Activated T-helper 2 cell treated with anti-CD3 and anti-CD28 coated beads, Interferon-gamma antibody, Interleukin-2, Interleukin-4, amounts not matched to agents 10 μg/mL and 5 μg/mL and 100 μg/mL, durations not matched to agents 14 hours and 24 hours and 36 hours (primary cell): ENCODE measurements around the gene IL17C. TPM values are rescaled to one million over a fixed set of nuclear protein-coding genes. Genes with fewer than 3 reads are reported as not detected.

Source experiments
- DNase-seq: peaks from one replicate; pipeline ENCODE4 v3.0.0; 2021; ENCODE audit warnings: low spot score
- H3K27ac Mint-ChIP-seq: one replicate; pipeline ENCODE4 v1.8.0; 2021; ENCODE audit warnings: mixed read lengths
- H3K27me3 Mint-ChIP-seq: one replicate; pipeline ENCODE4 v1.8.0; 2021; ENCODE audit warnings: low read depth, mixed read lengths
- H3K36me3 Mint-ChIP-seq: one replicate; pipeline ENCODE4 v1.8.0; 2021; ENCODE audit warnings: low read depth, mixed read lengths
- H3K4me1 Mint-ChIP-seq: one replicate; pipeline ENCODE4 v1.8.0; 2021; ENCODE audit warnings: low read depth, mixed read lengths
- H3K4me3 Mint-ChIP-seq: one replicate; pipeline ENCODE4 v1.8.0; 2021; ENCODE audit warnings: low read depth, mild to moderate bottlenecking, moderate library complexity, mixed read lengths
- H3K9me3 Mint-ChIP-seq: one replicate; pipeline ENCODE4 v1.8.0; 2021; ENCODE audit warnings: mixed read lengths
- intact Hi-C: fragments of 100-400 bp; cut with micrococcal nuclease; formaldehyde crosslinking; loops from one replicate; pipeline ENCODE4 v1.15.1; 2023
- total RNA-seq: library from RNA; stranded (reverse); gene quantifications from 2 replicates; pipeline ENCODE4 v1.2.3, GENCODE V29; 2022

IL17C gene, protein sequence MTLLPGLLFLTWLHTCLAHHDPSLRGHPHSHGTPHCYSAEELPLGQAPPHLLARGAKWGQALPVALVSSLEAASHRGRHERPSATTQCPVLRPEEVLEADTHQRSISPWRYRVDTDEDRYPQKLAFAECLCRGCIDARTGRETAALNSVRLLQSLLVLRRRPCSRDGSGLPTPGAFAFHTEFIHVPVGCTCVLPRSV
- not detected in 2 replicates for total RNA-seq

DNA sequence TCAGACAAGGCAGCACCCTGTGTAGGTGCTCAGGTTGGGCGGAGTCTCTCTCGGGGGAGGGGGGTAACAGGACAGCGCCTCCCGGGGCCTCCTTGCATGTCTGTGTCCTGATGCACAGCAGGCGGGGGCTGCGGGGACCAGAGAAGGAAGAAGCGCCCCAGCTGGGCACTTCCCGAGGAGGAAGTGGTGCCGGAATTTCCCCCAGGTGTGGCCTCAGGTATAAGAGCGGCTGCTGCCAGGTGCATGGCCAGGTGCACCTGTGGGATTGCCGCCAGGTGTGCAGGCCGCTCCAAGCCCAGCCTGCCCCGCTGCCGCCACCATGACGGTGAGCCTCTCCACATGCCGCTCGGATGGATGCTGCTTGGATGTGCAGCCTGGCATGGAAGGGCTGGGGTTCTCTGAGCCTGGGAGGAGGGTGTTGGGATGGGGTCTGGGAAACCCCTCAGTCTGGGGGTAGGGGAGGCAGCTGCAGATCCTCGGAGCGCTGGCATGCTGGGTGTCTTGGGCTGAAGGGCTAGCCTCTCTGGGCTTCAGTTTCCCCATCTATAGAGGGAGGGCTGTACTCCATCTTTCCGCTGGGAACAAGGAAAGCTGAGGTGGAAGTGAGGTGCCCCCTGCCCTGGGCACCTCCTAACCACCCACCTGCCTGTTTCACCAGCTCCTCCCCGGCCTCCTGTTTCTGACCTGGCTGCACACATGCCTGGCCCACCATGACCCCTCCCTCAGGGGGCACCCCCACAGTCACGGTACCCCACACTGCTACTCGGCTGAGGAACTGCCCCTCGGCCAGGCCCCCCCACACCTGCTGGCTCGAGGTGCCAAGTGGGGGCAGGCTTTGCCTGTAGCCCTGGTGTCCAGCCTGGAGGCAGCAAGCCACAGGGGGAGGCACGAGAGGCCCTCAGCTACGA is at the start of gene IL17C:
TSS of gene IL17C (plus strand) at position 250 of the 908 bp plus-strand sequence. CDS start at position 320, 70 bp downstream.
- Mint-ChIP-seq H3K36me3 (peaks cover 13% of the 10 kb centered on the region), H3K4me3 (no peak within 1 kb of the TSS), H3K9me3 (no peaks in the 10 kb centered on the region), H3K27ac (no peak within 1 kb of the TSS), H3K27me3 (peaks cover 20% of the 10 kb centered on the region), H3K4me1 (peaks cover 20% of the 10 kb centered on the region)
- no peak for DNase-seq
- intact Hi-C loops = no loop called here

DNA sequence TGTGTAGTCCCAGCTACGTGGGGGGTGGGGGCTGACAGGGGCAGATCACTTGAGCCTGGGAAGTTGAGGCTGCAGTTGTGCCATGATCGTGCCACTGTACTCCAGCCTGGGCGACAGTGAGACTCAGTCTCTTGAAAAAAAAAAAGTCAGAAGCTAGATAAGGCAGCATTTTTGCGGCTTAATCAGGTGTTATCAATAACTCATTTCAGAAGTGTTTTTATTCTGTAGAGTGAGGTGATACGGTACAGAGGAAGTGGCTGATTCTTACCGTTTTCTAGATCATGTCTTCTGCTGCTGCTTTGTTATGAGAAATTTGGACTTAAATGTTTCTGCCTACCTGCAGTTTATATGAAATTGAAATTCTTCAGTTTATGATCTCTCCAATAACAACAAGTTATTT is 49.6 kb upstream of the IL17C start:
- Mint-ChIP-seq H3K9me3 (no peaks in the 10 kb centered on the region), H3K27ac (peak overlapping the region; percentile 83), H3K27me3 (no peaks in the 10 kb centered on the region), H3K4me1 (peaks cover 52% of the 10 kb centered on the region), H3K4me3 (no peak overlapping the region), H3K36me3 (peaks cover 71% of the 10 kb centered on the region)
- DNase-seq = no peak
- intact Hi-C loops = no loop called here

DNA sequence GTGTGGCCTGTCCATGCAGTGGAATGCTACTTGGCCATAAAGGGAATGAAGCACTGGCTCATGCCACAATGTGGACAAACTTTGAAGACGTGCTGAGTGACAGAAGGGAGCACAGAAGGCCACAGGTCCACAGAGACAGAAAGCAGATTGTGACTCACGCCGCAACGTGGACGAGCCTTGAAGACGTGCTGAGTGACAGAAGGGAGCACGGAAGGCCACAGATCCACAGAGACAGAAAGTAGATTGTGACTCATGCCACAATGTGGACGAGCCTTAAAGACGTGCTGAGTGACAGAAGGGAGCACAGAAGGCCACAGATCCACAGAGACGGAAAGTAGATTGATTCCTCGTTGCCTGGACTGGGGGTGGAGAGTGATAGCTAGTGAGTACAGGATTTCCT is 48.9 kb upstream of the IL17C start:
- Mint-ChIP-seq H3K36me3 (peaks cover 73% of the 10 kb centered on the region), H3K9me3 (no peaks in the 10 kb centered on the region), H3K27me3 (no peaks in the 10 kb centered on the region), H3K4me1 (peaks cover 52% of the 10 kb centered on the region), H3K4me3 (peak overlapping the region; percentile 5), H3K27ac (peak overlapping the region; percentile 83)
- no peak for DNase-seq
- intact Hi-C loops = no loop called here

DNA sequence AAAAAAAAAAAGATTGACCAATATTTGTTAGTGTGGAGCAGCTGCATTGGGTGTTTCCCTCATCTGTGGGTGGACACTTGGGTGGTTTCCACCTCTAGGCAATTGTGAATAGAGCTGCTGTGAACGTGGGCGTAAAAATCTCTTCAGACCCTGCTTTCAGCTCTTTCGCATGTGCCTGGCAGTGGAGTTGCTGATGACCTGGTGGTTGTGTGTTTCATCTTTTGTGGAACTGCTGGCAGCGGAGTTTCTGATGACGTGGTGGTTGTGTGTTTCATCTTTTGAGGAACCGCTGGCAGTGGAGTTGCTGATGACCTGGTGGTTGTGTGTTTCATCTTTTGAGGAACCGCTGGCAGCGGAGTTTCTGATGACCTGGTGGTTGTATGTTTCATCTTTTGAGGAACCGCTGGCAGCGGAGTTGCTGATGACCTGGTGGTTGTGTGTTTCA is 46.8 kb upstream of the IL17C start:
- Mint-ChIP-seq H3K9me3 (no peaks in the 10 kb centered on the region), H3K4me1 (peaks cover 48% of the 10 kb centered on the region), H3K27ac (peak overlapping the region; percentile 74), H3K4me3 (peak overlapping the region; percentile 11), H3K27me3 (no peaks in the 10 kb centered on the region), H3K36me3 (peaks cover 65% of the 10 kb centered on the region)
- no peak for DNase-seq
- intact Hi-C loops = no loop called here

DNA sequence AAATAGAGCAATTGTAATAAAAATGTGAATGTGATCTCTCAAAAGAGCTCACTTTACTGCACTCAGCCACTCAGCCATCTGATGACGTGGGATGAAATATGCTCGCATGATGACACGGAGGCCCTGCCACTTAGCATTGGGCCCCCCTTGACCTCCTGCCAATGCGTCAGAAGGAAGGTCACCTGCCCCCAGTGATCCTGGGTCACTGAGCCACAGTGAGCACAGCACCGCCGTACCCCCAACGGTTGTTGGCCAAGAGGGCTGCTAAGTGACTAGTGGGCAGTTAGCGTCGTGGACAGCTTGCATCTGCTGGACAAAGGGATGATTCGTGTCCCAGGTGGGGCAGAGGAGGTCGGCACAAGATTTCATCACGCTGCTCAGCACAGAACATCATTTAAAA is 45.3 kb upstream of the IL17C start:
- intact Hi-C loops = no loop called here
- no peaks in the 10 kb centered on the region for H3K9me3 Mint-ChIP-seq
- peaks cover 59% of the 10 kb centered on the region for H3K36me3 Mint-ChIP-seq
- H3K27me3 Mint-ChIP-seq = no peaks in the 10 kb centered on the region
- no peak overlapping the region for H3K27ac Mint-ChIP-seq
- H3K4me3 Mint-ChIP-seq = no peak overlapping the region
- DNase-seq = no peak
- H3K4me1 Mint-ChIP-seq = peaks cover 35% of the 10 kb centered on the region

DNA sequence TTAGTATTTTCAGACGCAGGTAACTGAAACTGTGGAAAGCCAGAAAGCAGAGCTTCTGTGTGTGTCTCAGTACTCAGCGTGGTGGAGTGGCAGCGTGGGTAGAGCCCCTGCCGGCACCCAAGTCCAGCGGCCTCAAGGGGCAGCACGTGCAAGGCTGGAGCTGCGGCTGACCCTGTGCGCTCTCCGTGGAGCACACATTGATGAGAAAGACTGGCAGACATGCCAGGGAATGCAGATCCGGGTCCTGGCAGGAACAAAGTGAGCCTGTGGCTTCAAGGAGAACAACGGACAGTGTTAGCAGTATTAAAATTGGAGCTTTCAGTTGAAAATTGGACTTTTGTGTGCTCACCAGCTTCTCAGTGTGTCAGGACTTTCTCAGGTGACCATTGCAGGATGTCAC is 44.9 kb upstream of the IL17C start:
- DNase-seq = no peak
- Mint-ChIP-seq H3K36me3 (peaks cover 56% of the 10 kb centered on the region), H3K27me3 (no peaks in the 10 kb centered on the region), H3K27ac (no peak overlapping the region), H3K9me3 (no peaks in the 10 kb centered on the region), H3K4me1 (peaks cover 31% of the 10 kb centered on the region), H3K4me3 (no peak overlapping the region)
- intact Hi-C loops = no loop called here

DNA sequence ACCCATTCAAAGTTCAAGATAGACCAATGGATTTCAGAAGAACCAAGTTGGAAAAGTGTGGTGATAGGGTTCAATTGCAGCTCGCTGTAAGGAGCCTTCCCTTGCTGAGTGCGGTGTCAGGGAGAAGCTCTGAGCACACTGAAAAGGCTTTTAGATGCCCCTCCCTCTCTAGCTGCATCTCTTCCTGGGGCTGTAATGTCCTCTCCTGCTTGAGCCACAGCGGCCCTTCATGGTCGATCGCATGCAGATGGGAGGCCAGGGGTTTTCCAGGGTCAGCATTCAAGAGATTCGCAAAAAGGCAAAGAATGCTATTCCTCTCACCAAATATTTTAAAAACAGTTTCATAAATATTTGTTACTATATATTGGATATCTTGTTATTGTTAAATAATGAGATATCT is 44.5 kb upstream of the IL17C start:
- no peak for DNase-seq
- no peak overlapping the region for H3K27ac Mint-ChIP-seq
- no peaks in the 10 kb centered on the region for H3K9me3 Mint-ChIP-seq
- peaks cover 27% of the 10 kb centered on the region for H3K4me1 Mint-ChIP-seq
- intact Hi-C loops = no loop called here
- H3K27me3 Mint-ChIP-seq = no peaks in the 10 kb centered on the region
- H3K36me3 Mint-ChIP-seq = peaks cover 53% of the 10 kb centered on the region
- no peak overlapping the region for H3K4me3 Mint-ChIP-seq

DNA sequence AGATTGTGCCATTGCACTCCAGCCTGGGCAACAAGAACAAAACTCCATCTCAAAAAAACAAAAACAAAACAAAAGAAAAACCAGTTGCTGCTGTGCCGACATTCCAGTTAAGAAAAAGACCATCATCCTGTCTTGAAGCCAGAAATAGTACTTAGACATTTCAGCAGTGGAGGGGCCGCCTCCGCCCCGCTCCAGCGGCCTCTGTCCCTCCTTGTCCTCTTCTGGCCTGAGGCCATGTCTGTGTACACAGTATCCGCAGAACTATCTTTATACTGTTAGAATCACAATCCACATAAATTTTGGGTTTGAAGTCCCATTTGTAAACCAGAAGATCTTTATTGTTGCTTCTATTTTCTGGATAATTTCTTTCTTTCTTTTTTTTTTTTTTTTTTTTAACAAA is 43.3 kb upstream of the IL17C start:
- DNase-seq = no peak
- H3K4me1 Mint-ChIP-seq = peaks cover 16% of the 10 kb centered on the region
- H3K27me3 Mint-ChIP-seq = no peaks in the 10 kb centered on the region
- peaks cover 53% of the 10 kb centered on the region for H3K36me3 Mint-ChIP-seq
- H3K4me3 Mint-ChIP-seq = no peak overlapping the region
- no peak overlapping the region for H3K27ac Mint-ChIP-seq
- intact Hi-C loops = no loop called here
- H3K9me3 Mint-ChIP-seq = no peaks in the 10 kb centered on the region

DNA sequence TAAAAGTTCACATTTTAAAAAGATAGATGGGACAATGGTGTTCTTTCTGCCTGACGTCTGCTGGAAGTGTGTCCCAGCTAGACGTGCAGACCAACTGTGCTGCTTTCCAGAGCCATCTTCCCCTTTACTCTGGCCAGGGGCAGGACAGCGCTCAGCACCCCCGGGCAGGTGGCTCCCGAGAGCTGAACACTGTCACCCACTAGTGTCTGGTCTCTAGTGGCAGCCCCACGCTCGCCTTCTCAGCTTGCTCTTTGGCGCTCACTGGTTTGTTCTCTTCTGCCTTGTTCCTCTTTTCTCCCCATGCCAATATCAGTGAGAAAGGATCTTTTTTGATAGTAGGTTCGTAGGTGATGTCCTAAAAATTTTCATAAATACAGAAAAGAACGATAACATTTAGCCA is 42.5 kb upstream of the IL17C start:
- DNase-seq = no peak
- Mint-ChIP-seq H3K27me3 (no peaks in the 10 kb centered on the region), H3K9me3 (no peaks in the 10 kb centered on the region), H3K36me3 (peaks cover 55% of the 10 kb centered on the region), H3K4me3 (no peak overlapping the region), H3K27ac (peak overlapping the region; percentile 19), H3K4me1 (peaks cover 15% of the 10 kb centered on the region)
- intact Hi-C loops = no loop called here

DNA sequence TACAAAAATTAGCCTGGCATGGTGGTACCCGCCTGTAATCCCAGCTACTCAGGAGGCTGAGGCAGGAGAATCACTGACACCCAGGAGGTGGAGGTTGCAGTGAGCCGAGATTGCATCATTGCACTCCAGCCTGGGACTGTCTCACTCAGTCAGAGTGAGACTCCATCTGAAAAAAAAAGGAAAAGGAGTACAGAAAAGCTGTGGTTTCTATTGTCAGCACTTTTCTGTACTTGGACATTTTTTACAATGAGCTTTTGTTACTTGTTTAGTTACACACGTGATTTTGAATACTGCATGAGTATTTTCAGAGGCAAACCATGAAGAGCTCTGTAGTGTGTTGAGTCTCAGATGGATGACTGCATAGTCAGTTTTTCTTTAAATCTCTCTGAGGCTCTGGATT is 41.9 kb upstream of the IL17C start:
- H3K4me1 Mint-ChIP-seq = peaks cover 15% of the 10 kb centered on the region
- peaks cover 57% of the 10 kb centered on the region for H3K36me3 Mint-ChIP-seq
- H3K27me3 Mint-ChIP-seq = no peaks in the 10 kb centered on the region
- H3K9me3 Mint-ChIP-seq = no peaks in the 10 kb centered on the region
- intact Hi-C loops = no loop called here
- no peak overlapping the region for H3K27ac Mint-ChIP-seq
- no peak overlapping the region for H3K4me3 Mint-ChIP-seq
- DNase-seq = no peak

DNA sequence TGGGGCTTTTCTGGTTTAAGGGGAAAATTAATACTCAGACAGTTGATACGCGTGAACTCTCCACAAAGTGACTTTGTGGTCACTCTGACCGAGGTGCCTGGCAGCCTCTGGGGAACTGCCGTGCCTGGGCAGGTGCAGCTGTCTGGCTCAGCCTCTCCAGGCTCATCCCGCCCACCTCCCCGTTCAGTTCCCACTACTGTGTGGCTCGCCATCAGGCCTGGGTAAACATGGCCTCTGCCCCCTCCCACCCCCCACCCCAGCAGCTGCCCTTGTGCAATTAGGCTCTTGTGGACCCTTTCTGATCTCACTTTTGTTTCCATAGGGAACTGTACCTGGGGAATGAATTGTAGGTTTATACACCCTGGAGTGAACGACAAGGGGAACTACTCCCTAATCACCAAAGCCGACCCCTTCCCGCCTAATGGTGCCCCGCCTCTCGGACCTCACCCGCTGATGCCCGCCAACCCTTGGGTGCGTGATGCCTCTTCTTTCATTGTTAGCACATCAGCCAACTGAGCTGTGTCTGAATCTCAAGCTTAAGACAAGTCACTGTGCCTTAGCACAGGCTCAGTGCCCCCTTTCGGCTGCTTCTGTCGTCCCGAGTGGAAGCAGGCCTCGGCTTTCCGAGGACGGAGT is 40.4 kb upstream of the IL17C start:
- no peaks in the 10 kb centered on the region for H3K9me3 Mint-ChIP-seq
- H3K27me3 Mint-ChIP-seq = no peaks in the 10 kb centered on the region
- peaks cover 60% of the 10 kb centered on the region for H3K36me3 Mint-ChIP-seq
- peaks cover 7% of the 10 kb centered on the region for H3K4me1 Mint-ChIP-seq
- DNase-seq = no peak
- no peak overlapping the region for H3K27ac Mint-ChIP-seq
- no peak overlapping the region for H3K4me3 Mint-ChIP-seq
- intact Hi-C loops = no loop called here

DNA sequence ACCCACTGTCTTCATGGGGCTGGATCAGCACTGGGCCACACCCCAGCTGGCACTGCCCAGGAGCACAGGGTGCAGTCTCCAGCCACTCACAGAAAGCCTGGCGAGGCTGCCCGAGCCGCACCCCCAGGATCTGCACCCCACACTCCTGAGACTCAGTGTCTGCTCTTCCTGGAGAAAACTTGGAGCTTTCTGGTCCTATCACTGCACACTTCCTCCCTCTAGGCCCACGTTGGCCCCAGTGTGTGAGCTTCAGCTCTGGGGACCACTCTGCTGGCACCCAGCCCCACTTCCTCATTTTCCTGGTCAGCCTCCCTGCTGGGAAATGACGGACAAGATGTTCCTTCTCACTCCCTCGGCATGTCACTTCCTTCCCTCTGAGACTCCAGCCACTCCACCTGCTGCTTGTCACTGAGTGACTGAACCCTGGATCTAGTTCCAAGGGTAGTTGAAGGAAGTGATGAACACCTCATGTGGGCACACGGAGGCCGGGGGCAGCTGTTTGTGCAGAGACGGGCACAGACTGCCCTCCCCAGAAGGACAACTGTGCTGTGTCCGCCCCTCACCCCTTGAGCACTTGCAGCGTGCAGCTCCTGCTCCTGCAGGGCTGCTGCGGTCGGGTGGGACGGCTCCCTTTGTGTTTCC is 39.2 kb upstream of the IL17C start:
- Mint-ChIP-seq H3K27me3 (no peaks in the 10 kb centered on the region), H3K36me3 (peaks cover 57% of the 10 kb centered on the region), H3K4me1 (peaks cover 7% of the 10 kb centered on the region), H3K4me3 (no peak overlapping the region), H3K27ac (no peak overlapping the region), H3K9me3 (no peaks in the 10 kb centered on the region)
- intact Hi-C loops = no loop called here
- DNase-seq = no peak
